WTC11 (cell line): ENCODE measurements around the gene GNGT2. TPM values are rescaled to one million over a fixed set of nuclear protein-coding genes. Genes with fewer than 3 reads are reported as not detected.

Source experiments
- ATAC-seq: fragments of 200-7000 bp; cut with Tn5 transposase; 2 replicates; pipeline ENCODE4 v1.10.0; 2021; ENCODE audit warnings: mild to moderate bottlenecking, moderate library complexity
- CTCF ChIA-PET: fragments of 300-600 bp; sonication (Branson Sonifier 250); formaldehyde crosslinking; loops from one replicate; lab custom pipeline; 2021; ENCODE audit warnings: antibody characterized with exemption; lab: Charles Lee
- POLR2A ChIA-PET: fragments of 350-600 bp; sonication (Branson Sonifier 250); formaldehyde crosslinking; loops from one replicate; lab custom pipeline; 2021; ENCODE audit warnings: antibody characterized with exemption; lab: Charles Lee
- DNase-seq: peaks from one replicate; pipeline ENCODE4 v3.0.0; 2021; ENCODE audit warnings: low spot score
- H3K27ac Mint-ChIP-seq: 2 replicates; pipeline ENCODE4 v1.8.0; 2021; ENCODE audit warnings: mixed read lengths
- H3K27me3 Mint-ChIP-seq: 2 replicates; pipeline ENCODE4 v1.8.0; 2021; ENCODE audit warnings: low read depth, mild to moderate bottlenecking, moderate library complexity, mixed read lengths
- H3K36me3 Mint-ChIP-seq: 2 replicates; pipeline ENCODE4 v1.8.0; 2021; ENCODE audit warnings: mixed read lengths
- H3K4me1 Mint-ChIP-seq: 2 replicates; pipeline ENCODE4 v1.8.0; 2022; ENCODE audit warnings: mixed read lengths
- H3K4me3 Mint-ChIP-seq: 2 replicates; pipeline ENCODE4 v1.8.0; 2021; ENCODE audit warnings: mild to moderate bottlenecking, moderate library complexity, mixed read lengths
- H3K9me3 Mint-ChIP-seq: 2 replicates; pipeline ENCODE4 v1.8.0; 2021; ENCODE audit warnings: mixed read lengths
- EMX1 ChIP-seq: fragments of 250-450 bp; sonication (Bioruptor Pico); IDR thresholded peaks from 2 replicates; pipeline ENCODE4 v1.8.0; 2021; ENCODE audit warnings: mild to moderate bottlenecking
- GTF2I ChIP-seq: fragments of 250-450 bp; sonication (Bioruptor Pico); conservative IDR thresholded peaks from 2 replicates; pipeline ENCODE4 v1.4.0; 2021; ENCODE audit warnings: mild to moderate bottlenecking
- KAT7 ChIP-seq: sonication (generic); formaldehyde crosslinking; IDR thresholded peaks from 2 replicates; pipeline ENCODE4 v1.8.1; 2023; ENCODE audit warnings: missing genetic modification reagents, mild to moderate bottlenecking, borderline replicate concordance
- NFE2L1 ChIP-seq: sonication (generic); formaldehyde crosslinking; IDR thresholded peaks from 2 replicates; pipeline ENCODE4 v1.8.1; 2023; ENCODE audit warnings: missing genetic modification reagents
- NFYB ChIP-seq: sonication (generic); formaldehyde crosslinking; conservative IDR thresholded peaks from 2 replicates; pipeline ENCODE4 v1.8.0; 2022; ENCODE audit warnings: low read depth, missing genetic modification reagents
- SOX15 ChIP-seq: fragments of 250-450 bp; sonication (Bioruptor Pico); IDR thresholded peaks from 2 replicates; pipeline ENCODE4 v1.9.0; 2021; ENCODE audit warnings: mild to moderate bottlenecking
- TEAD1 ChIP-seq: sonication (generic); formaldehyde crosslinking; IDR thresholded peaks from 2 replicates; pipeline ENCODE4 v1.8.0; 2022; ENCODE audit warnings: mild to moderate bottlenecking, missing genetic modification reagents
- ZBTB21 ChIP-seq: sonication (generic); formaldehyde crosslinking; IDR thresholded peaks from 2 replicates; pipeline ENCODE4 v1.8.1; 2023; ENCODE audit warnings: mild to moderate bottlenecking, missing genetic modification reagents, borderline replicate concordance
- ZNF138 ChIP-seq: sonication (generic); formaldehyde crosslinking; conservative IDR thresholded peaks from 2 replicates; pipeline ENCODE4 v1.8.1; 2022; ENCODE audit warnings: mild to moderate bottlenecking, moderate library complexity, missing genetic modification reagents
- ZNF219 ChIP-seq: sonication (generic); formaldehyde crosslinking; IDR thresholded peaks from 2 replicates; pipeline ENCODE4 v1.8.0; 2023; ENCODE audit warnings: missing genetic modification reagents, mild to moderate bottlenecking, borderline replicate concordance
- ZNF317 ChIP-seq: sonication (generic); formaldehyde crosslinking; IDR thresholded peaks from 2 replicates; pipeline ENCODE4 v1.8.1; 2023; ENCODE audit warnings: low read depth, mild to moderate bottlenecking, moderate library complexity, missing genetic modification reagents, borderline replicate concordance
- total RNA-seq: library from RNA; stranded (reverse); gene quantifications from 3 replicates; pipeline ENCODE4 v1.2.3, GENCODE V29; 2021
- TF ChIP-seq, protein P1 (sequence below): sonication (generic); formaldehyde crosslinking; IDR thresholded peaks from 2 replicates; pipeline ENCODE4 v1.8.0; 2022; ENCODE audit warnings: missing genetic modification reagents
- TF ChIP-seq, protein P2 (sequence below): fragments of 250-450 bp; sonication (Bioruptor Pico); IDR thresholded peaks from 2 replicates; pipeline ENCODE4 v1.9.0; 2021; ENCODE audit warnings: moderate library complexity, mild to moderate bottlenecking, inconsistent platforms, borderline replicate concordance
- TF ChIP-seq, protein P3 (sequence below): sonication (generic); formaldehyde crosslinking; IDR thresholded peaks from 2 replicates; pipeline ENCODE4 v1.8.0; 2022; ENCODE audit warnings: mild to moderate bottlenecking, missing genetic modification reagents
- TF ChIP-seq, protein P4 (sequence below): fragments of 250-450 bp; sonication (Bioruptor Pico); IDR thresholded peaks from 2 replicates; pipeline ENCODE4 v1.9.0; 2021; ENCODE audit warnings: mild to moderate bottlenecking
- TF ChIP-seq, protein P5 (sequence below): sonication (generic); formaldehyde crosslinking; IDR thresholded peaks from 2 replicates; pipeline ENCODE4 v1.8.1; 2023; ENCODE audit warnings: mild to moderate bottlenecking, missing genetic modification reagents, moderate library complexity
- TF ChIP-seq, protein P6 (sequence below): fragments of 250-450 bp; sonication (Bioruptor Pico); IDR thresholded peaks from 2 replicates; pipeline ENCODE4 v1.9.0; 2021; ENCODE audit warnings: mild to moderate bottlenecking, borderline replicate concordance
- TF ChIP-seq, protein P7 (sequence below): sonication (generic); formaldehyde crosslinking; IDR thresholded peaks from 2 replicates; pipeline ENCODE4 v1.8.1; 2022; ENCODE audit warnings: low read depth, missing genetic modification reagents, borderline replicate concordance
- TF ChIP-seq, protein P8 (sequence below): fragments of 250-450 bp; sonication (Bioruptor Pico); conservative IDR thresholded peaks from 2 replicates; pipeline ENCODE4 v1.9.0; 2021; ENCODE audit warnings: mild to moderate bottlenecking

Gene GNGT2
- total RNA-seq, 1 experiment from 2014 or later, result 0.70 TPM

DNA sequence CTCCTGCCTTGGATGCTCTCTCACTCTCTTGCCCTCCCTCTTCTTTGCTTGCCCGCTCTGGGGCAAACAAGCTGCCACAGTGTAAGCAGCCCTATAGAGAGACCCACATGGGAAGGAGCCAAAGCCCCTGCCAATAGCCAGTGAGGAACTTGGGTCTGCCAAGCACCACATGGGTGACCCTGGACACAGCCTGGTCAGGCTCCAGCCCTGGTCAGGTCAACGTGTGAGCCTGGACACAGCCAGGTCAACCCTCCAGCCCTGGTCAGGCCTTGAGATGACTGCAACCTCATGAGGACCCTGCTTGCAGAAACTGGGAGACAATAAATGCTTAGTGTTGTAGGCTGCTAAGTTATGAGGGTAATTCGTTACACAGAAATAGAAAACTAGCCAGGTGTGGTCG lies 34.5 kb upstream of the GNGT2 start (continued):
- TF ChIP-seq EMX1 (CRISPR knock-in tag) (no peak), GTF2I (CRISPR knock-in tag) (no peak), KAT7 (CRISPR knock-in tag) (no peak)
- TF ChIP-seq, protein P1, sequence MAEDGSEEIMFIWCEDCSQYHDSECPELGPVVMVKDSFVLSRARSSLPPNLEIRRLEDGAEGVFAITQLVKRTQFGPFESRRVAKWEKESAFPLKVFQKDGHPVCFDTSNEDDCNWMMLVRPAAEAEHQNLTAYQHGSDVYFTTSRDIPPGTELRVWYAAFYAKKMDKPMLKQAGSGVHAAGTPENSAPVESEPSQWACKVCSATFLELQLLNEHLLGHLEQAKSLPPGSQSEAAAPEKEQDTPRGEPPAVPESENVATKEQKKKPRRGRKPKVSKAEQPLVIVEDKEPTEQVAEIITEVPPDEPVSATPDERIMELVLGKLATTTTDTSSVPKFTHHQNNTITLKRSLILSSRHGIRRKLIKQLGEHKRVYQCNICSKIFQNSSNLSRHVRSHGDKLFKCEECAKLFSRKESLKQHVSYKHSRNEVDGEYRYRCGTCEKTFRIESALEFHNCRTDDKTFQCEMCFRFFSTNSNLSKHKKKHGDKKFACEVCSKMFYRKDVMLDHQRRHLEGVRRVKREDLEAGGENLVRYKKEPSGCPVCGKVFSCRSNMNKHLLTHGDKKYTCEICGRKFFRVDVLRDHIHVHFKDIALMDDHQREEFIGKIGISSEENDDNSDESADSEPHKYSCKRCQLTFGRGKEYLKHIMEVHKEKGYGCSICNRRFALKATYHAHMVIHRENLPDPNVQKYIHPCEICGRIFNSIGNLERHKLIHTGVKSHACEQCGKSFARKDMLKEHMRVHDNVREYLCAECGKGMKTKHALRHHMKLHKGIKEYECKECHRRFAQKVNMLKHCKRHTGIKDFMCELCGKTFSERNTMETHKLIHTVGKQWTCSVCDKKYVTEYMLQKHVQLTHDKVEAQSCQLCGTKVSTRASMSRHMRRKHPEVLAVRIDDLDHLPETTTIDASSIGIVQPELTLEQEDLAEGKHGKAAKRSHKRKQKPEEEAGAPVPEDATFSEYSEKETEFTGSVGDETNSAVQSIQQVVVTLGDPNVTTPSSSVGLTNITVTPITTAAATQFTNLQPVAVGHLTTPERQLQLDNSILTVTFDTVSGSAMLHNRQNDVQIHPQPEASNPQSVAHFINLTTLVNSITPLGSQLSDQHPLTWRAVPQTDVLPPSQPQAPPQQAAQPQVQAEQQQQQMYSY, result no peak
- TF ChIP-seq, protein P2, sequence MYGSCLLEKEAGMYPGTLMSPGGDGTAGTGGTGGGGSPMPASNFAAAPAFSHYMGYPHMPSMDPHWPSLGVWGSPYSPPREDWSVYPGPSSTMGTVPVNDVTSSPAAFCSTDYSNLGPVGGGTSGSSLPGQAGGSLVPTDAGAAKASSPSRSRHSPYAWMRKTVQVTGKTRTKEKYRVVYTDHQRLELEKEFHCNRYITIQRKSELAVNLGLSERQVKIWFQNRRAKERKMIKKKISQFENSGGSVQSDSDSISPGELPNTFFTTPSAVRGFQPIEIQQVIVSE (CRISPR knock-in tag), result no peak
- TF ChIP-seq, protein P3, sequence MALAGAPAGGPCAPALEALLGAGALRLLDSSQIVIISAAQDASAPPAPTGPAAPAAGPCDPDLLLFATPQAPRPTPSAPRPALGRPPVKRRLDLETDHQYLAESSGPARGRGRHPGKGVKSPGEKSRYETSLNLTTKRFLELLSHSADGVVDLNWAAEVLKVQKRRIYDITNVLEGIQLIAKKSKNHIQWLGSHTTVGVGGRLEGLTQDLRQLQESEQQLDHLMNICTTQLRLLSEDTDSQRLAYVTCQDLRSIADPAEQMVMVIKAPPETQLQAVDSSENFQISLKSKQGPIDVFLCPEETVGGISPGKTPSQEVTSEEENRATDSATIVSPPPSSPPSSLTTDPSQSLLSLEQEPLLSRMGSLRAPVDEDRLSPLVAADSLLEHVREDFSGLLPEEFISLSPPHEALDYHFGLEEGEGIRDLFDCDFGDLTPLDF (CRISPR knock-in tag), result no peak
- TF ChIP-seq, protein P4, sequence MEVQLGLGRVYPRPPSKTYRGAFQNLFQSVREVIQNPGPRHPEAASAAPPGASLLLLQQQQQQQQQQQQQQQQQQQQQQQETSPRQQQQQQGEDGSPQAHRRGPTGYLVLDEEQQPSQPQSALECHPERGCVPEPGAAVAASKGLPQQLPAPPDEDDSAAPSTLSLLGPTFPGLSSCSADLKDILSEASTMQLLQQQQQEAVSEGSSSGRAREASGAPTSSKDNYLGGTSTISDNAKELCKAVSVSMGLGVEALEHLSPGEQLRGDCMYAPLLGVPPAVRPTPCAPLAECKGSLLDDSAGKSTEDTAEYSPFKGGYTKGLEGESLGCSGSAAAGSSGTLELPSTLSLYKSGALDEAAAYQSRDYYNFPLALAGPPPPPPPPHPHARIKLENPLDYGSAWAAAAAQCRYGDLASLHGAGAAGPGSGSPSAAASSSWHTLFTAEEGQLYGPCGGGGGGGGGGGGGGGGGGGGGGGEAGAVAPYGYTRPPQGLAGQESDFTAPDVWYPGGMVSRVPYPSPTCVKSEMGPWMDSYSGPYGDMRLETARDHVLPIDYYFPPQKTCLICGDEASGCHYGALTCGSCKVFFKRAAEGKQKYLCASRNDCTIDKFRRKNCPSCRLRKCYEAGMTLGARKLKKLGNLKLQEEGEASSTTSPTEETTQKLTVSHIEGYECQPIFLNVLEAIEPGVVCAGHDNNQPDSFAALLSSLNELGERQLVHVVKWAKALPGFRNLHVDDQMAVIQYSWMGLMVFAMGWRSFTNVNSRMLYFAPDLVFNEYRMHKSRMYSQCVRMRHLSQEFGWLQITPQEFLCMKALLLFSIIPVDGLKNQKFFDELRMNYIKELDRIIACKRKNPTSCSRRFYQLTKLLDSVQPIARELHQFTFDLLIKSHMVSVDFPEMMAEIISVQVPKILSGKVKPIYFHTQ, result no peak
- TF ChIP-seq, protein P5, sequence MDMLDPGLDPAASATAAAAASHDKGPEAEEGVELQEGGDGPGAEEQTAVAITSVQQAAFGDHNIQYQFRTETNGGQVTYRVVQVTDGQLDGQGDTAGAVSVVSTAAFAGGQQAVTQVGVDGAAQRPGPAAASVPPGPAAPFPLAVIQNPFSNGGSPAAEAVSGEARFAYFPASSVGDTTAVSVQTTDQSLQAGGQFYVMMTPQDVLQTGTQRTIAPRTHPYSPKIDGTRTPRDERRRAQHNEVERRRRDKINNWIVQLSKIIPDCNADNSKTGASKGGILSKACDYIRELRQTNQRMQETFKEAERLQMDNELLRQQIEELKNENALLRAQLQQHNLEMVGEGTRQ (CRISPR knock-in tag), result no peak

DNA sequence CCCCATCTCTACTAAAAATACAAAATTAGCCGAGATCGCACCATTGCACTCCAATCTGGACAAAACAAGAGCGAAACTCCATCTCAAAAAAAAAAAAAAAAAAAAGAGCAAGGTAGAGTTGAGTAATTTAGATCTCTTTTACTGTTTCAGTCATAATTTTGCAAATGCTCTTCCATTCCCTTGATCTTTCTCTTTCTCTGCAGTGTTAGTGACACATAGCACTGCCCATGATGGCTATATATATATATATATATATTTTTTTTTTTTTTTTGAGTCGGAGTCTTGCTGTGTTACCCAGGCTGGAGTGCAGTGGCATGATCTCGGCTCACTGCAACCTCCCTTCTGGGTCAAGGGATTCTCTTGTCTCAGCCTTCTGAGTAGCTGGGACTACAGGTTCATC lies 32.4 kb upstream of the GNGT2 start:
- no peaks in the 10 kb centered on the region for H3K4me1 Mint-ChIP-seq
- no peaks in the 10 kb centered on the region for H3K36me3 Mint-ChIP-seq
- no peak overlapping the region for H3K27ac Mint-ChIP-seq
- H3K4me3 Mint-ChIP-seq, result no peak overlapping the region
- DNase-seq, result no peak
- H3K9me3 Mint-ChIP-seq, result no peaks in the 10 kb centered on the region
- CTCF ChIA-PET, result interaction anchor here (0.7 kb wide), 1 partner anchor 126 kb away, joined by 3 read pairs; no protein-coding TSS in a partner anchor
- H3K27me3 Mint-ChIP-seq, result no peaks in the 10 kb centered on the region
- ATAC-seq, result no peak
- POLR2A ChIA-PET, result no interaction called here
- TF ChIP-seq, protein P6, sequence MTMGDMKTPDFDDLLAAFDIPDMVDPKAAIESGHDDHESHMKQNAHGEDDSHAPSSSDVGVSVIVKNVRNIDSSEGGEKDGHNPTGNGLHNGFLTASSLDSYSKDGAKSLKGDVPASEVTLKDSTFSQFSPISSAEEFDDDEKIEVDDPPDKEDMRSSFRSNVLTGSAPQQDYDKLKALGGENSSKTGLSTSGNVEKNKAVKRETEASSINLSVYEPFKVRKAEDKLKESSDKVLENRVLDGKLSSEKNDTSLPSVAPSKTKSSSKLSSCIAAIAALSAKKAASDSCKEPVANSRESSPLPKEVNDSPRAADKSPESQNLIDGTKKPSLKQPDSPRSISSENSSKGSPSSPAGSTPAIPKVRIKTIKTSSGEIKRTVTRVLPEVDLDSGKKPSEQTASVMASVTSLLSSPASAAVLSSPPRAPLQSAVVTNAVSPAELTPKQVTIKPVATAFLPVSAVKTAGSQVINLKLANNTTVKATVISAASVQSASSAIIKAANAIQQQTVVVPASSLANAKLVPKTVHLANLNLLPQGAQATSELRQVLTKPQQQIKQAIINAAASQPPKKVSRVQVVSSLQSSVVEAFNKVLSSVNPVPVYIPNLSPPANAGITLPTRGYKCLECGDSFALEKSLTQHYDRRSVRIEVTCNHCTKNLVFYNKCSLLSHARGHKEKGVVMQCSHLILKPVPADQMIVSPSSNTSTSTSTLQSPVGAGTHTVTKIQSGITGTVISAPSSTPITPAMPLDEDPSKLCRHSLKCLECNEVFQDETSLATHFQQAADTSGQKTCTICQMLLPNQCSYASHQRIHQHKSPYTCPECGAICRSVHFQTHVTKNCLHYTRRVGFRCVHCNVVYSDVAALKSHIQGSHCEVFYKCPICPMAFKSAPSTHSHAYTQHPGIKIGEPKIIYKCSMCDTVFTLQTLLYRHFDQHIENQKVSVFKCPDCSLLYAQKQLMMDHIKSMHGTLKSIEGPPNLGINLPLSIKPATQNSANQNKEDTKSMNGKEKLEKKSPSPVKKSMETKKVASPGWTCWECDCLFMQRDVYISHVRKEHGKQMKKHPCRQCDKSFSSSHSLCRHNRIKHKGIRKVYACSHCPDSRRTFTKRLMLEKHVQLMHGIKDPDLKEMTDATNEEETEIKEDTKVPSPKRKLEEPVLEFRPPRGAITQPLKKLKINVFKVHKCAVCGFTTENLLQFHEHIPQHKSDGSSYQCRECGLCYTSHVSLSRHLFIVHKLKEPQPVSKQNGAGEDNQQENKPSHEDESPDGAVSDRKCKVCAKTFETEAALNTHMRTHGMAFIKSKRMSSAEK (CRISPR knock-in tag), result no peak
- TF ChIP-seq SOX15 (CRISPR knock-in tag) (no peak), TEAD1 (no peak), NFYB (CRISPR knock-in tag) (no peak), ZBTB21 (CRISPR knock-in tag) (no peak), ZNF219 (CRISPR knock-in tag) (no peak), ZNF138 (CRISPR knock-in tag) (no peak), NFE2L1 (CRISPR knock-in tag) (no peak), ZNF317 (CRISPR knock-in tag) (no peak)
- TF ChIP-seq, protein P7, sequence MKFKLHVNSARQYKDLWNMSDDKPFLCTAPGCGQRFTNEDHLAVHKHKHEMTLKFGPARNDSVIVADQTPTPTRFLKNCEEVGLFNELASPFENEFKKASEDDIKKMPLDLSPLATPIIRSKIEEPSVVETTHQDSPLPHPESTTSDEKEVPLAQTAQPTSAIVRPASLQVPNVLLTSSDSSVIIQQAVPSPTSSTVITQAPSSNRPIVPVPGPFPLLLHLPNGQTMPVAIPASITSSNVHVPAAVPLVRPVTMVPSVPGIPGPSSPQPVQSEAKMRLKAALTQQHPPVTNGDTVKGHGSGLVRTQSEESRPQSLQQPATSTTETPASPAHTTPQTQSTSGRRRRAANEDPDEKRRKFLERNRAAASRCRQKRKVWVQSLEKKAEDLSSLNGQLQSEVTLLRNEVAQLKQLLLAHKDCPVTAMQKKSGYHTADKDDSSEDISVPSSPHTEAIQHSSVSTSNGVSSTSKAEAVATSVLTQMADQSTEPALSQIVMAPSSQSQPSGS (CRISPR knock-in tag), result no peak
- TF ChIP-seq, protein P8, sequence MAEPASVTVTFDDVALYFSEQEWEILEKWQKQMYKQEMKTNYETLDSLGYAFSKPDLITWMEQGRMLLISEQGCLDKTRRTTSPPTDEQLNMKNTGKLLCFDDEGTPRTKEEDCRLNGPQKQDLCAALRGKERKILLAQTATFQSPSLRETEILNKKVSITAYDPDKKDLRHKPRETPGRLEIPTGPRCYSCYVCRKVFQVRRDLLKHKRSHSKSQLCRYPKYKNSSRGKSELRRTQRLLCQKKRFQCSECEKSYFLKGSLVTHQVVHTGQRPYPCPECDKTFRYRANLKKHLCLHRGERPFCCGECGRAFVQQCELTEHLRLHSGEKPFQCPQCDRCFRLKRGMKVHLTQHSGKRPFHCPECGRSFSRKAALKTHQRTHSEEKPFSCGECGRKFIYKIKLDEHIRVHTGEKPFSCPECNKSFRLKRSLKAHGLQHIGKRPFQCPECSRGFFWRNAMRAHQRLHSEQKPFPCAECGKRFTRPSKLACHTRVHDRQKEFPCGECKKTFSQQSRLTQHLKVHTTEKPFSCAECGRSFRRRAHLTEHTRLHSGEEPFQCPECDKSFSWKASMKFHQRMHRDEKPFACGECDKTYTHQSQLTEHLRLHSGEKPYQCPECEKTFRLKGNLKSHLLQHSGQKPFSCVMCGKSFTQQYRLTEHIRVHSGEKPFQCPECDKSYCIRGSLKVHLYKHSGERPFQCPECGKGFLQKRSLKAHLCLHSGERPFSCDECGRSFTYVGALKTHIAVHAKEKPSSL (CRISPR knock-in tag), result no peak
- TF ChIP-seq, all 79 proteins: peak for 0
